Epithelial cell of prostate (primary cell): Measurements from ENCODE around the gene UGT2B17.
A peak's percentile ranks its signal among the peaks of the same experiment; 100 is the strongest.
"Not testable (repeated sequence)": the region's sequence is repeated elsewhere in the genome, so short reads cannot be mapped to it uniquely, and the experiment has no call there.

Experiments used
- DNase-seq: peaks from one replicate; pipeline ENCODE4 v3.0.0-alpha.2; 2011; ENCODE audit warnings: low read depth, low spot score
- H3K27ac ChIP-seq: fragments of 450-650 bp; 2 replicates; pipeline ENCODE4 v1.5.1; 2017; ENCODE audit warnings: mild to moderate bottlenecking

UGT2B17 gene

GRCh38 chr4:68576272-68577125 lies at the start of gene UGT2B17:
UGT2B17 (minus strand) TSS chr4:68576322; CDS start chr4:68568484, 7,838 bp downstream.
- peak within 1 kb of the TSS; percentile 66 for H3K27ac ChIP-seq
- DNase-seq: no peak

DNA sequence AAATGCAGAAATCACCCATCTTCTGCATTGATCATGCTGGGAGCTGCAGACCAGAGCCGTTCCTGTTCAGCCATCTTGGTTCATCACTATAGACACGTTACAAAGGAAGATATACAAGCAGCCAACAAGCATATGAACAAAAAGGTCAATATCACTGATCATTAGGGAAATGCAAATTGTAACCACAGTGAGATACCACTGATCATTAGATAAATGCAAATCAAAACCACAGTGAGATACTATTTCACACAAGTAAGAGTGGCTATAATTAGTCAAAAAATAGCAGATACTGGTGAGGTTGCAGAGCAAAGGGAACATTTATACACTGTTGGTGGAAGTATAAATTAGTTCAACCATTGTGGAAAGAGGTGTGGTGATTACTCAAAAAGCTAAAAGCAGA lies 46.6 kb upstream of the UGT2B17 start:
- H3K27ac ChIP-seq, DNase-seq: not testable (repeated sequence)

GRCh38 chr4:68617003-68617698 lies 41.0 kb upstream of the UGT2B17 start:
- DNase-seq: no peak
- no peak overlapping the region for H3K27ac ChIP-seq

DNA sequence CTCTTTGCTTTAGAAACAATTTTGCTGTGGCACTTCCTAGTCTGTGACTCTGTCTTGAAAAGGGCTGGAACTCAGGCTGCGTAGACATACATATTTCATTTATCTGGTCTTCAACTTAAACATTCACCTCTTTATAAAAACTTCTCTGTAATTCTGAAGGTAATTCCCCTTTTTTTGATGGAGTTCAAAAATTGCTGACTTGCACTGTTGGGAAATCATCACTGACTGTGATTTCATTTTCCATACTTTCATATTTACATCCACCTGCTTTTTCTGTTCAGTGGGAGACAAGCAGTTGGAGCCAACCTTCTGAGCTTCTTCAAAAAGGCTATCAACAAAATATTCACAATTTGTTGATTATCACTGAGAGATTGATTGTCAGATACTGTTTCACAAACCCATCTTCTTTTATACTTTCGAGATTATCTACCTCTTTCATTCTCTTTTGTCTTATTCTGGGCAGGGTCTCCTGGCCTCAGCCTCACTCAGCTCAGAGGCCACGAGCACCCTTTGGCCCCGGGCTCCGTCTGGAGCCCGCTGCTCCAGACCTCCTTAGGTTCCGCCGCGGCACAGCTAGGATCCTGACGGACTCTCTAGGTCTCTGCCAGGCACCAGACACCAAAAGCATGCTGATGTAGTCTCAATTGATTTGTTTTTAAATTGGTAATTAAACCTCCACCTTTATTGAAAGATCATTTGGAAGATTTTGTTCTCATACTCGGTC lies 39.7 kb upstream of the UGT2B17 start:
- DNase-seq: no peak
- no peak overlapping the region for H3K27ac ChIP-seq

GRCh38 chr4:68613752-68614151 lies 37.6 kb upstream of the UGT2B17 start:
- no peak overlapping the region for H3K27ac ChIP-seq
- DNase-seq: no peak

DNA sequence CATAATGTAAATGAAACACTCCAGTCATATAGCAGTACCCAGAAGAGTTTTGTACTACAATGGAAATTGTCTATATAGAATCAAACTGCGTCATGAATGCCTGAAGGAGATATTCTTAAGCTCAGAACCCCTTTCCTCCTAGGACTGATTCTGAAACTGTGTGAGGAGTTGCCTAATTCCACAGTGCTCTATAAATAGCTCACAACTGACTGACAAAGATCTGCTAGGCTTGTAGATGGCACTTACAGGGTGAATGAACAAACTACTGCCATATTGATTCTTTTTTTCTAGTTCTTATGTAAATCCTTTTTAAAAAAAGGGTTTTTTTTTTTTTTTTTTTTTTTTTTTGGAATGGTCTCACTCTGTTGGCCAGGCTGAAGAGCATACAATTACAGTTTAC lies 30.1 kb upstream of the UGT2B17 start:
- H3K27ac ChIP-seq: no peak overlapping the region
- no peak for DNase-seq

DNA sequence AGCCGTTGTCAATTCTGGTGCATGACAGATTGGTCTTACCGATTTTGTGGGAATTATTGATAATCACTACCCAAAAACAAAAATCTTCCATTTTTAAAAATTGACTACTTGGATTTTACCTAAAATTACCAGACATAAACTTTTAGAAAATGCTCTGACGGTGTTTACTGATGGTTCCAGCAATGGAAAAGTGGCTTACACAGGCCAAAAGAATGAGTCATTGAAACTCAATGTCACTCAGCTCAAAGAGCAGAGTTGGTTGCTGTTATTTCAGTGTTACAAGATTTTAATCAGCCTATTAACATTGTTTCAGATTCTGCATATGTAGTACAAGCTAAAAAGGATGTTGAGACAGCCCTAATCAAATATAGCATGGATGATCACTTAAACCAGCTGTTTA lies 23.0 kb upstream of the UGT2B17 start:
- no peak for DNase-seq
- no peak overlapping the region for H3K27ac ChIP-seq

- H3K27ac ChIP-seq: no peak overlapping the region
- DNase-seq: no peak
Observed at GRCh38 chr4:68597482-68597881, 21.4 kb upstream of the UGT2B17 start.

DNA sequence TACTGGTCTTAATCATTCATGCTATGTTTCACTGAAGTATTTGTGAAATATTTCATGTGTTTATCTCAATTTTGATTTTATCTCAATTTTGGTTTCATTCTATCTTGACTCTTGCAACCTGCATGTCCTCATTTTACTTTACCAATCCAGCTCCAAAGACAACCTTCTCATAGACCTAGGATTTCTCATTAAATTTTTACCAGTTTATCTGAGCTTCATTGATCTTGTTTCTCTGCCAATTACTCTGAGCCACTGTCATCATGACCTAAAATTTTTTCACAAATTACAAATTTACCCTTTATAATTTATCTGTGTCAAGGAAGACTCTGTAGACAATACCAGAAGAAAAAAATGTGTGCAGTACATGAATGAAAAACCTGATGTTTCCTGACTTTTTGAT lies 18.6 kb upstream of the UGT2B17 start:
- no peak for DNase-seq
- H3K27ac ChIP-seq: no peak overlapping the region

DNA sequence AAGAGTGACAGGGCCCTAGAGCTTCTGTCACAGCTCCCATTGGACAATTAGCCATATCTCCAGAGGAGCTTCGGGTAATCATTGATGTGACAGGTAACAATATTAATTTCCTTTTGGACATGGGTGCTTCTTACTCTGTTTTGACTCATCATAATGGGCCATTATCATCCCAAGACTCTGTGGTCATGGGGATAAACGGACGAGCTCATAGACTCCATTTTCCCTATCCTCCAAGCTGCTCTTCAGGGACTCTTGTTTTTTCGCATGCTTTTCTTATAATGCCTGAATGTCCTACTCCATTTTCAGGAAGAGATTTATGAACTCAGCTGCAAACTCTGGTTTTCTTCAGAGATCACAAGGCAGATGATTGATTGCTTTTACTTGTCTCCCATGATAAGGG lies 17.0 kb upstream of the UGT2B17 start:
- no peak overlapping the region for H3K27ac ChIP-seq
- DNase-seq: no peak

- no peak overlapping the region for H3K27ac ChIP-seq
- no peak for DNase-seq
Observed at GRCh38 chr4:68592673-68593072, 16.6 kb upstream of the UGT2B17 start.

DNA sequence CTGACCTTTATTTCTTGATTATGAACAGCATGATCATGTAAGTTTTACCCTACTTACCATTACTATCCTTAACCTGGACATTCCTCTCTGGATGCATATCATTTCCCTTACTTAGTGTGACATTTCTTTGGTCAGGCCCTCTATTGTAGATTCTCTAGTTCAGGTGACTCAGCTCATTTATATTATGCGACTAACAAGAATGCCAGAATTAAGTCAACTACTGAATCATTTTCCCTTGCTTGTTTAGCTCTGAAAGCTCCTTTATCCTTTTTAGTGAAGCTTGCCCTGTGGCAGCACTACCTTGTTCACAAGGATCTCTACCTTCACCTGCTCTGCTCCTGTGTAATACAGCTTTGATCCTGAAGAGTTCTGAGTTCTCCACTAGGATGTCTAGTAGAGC lies 15.1 kb upstream of the UGT2B17 start:
- DNase-seq: no peak
- peak overlapping the region; percentile 45 for H3K27ac ChIP-seq

- DNase-seq: no peak
- peak overlapping the region; percentile 45 for H3K27ac ChIP-seq
Observed at GRCh38 chr4:68589790-68590189, 13.7 kb upstream of the UGT2B17 start.

DNA sequence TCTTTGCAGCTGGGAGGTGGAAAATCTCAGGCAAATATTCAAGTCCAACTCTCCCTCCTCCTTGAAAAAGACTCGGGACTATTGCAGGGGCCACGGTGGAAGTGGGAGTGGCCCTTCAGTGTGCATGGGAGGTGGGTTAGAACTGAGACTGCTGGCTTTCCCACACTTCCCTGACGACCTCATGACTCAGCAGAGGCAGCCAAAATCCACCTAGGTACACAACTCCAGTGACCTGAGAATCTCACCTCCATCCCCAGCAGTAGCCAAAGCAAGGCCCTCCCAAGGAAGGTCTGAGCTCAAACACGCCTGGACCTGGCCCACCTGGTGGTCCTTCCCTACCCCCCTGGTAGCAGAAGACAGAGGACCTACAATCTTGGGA lies 6.2 kb upstream of the UGT2B17 start:
- DNase-seq: no peak
- H3K27ac ChIP-seq: peak overlapping the region; percentile 74

DNA sequence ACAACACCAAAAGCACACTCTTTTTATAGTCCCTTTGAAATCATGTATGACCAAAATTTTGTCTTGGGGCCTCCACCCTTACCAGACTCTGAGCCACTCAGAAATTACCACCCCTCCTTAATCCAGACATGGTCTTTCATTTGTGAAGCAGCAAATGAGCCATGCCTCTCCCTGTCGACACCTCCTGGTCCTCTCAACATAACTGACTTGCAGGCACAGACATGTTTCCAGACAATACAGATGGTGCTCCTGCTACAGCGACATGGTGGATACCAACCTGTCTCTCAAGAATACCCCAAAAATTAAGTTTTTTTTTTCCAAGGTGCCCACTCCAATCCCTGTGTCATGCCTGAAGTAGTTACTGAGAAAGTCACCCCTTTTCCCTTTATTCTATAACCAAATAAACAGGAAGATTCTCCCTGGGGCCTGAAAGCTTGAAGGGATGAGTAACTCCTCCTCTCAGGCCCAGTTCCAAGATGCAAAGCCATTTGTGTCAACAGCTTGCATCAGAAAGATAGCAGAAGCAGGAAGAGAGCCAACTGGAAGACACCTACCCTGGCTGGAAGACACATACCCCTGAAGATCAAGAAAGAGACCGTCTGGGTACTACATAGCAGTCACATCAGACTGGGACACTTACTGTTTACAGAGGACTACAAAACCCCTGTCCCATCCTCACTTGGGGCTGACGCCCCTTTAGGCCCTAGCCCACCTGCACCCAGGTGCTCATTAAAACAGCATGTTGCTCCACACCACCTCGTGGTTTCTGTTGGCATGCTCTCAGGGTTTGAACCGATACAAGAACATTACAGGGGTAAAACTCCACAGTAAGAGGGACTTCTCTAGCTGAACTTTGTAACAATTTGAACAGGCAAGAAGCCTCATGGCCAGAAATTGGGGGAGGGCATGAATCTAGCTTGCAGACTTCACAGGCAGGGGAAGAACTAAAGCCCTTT lies 5.5 kb upstream of the UGT2B17 start:
- DNase-seq: no peak
- peak overlapping the region; percentile 74 for H3K27ac ChIP-seq

GRCh38 chr4:68577590-68577989 lies 1.5 kb upstream of the UGT2B17 start:
- no peak overlapping the region for H3K27ac ChIP-seq
- no peak for DNase-seq

GRCh38 chr4:68575636-68576035 lies 486 bp downstream of the UGT2B17 start:
- DNase-seq: not testable (repeated sequence)
- peak overlapping the region; percentile 66 for H3K27ac ChIP-seq

DNA sequence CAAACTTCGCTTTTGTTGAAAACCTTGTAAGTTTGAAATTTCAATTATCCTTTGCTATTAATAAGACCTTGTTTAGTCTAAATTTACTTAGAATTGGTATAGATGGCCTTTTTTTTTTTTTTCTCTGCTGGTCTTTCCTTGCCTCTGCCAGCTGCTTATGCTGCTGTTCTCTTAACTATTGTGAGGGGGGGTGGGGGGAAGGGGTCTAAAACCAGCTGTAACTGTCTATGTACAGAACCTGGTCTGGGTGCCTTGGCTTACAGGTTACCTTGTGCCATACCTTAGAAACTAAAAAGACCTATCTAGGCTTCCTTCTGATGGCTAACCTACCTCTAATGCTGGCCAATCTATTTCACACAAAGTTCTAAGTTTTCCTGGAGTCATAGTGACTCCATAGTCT lies 1.0 kb downstream of the UGT2B17 start:
- H3K27ac ChIP-seq: no peak overlapping the region
- no peak for DNase-seq

DNA sequence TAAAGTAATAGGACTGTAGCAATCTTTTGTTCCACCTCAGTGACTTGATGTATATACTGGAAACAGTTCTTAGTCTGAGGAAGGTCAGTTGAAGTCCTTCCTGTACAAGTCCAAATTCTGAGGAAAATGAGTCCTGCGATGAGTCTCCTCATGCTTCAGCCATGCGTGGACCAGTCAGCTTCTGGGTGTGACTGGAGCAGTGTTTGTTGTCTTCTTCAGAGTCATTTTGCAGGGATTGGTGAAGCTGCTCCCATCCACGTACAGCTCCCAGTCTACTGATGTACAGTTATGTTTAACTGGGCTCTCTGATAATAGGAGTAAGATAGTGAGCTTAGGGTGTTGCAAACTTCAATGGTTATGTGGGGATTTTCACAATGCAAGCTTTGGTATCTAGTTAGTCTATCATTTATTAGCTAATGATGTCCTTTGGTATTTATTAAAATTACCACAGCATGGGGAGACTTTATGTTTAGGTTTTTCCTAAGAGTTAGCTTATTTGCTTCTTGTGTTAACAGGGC lies 3.4 kb downstream of the UGT2B17 start:
- DNase-seq: no peak
- H3K27ac ChIP-seq: no peak overlapping the region

GRCh38 chr4:68570122-68570507 lies 6.0 kb downstream of the UGT2B17 start:
- DNase-seq: no peak
- peak overlapping the region; percentile 12 for H3K27ac ChIP-seq
